ENCODE results near the gene RGSL1.

Gene RGSL1

DNA sequence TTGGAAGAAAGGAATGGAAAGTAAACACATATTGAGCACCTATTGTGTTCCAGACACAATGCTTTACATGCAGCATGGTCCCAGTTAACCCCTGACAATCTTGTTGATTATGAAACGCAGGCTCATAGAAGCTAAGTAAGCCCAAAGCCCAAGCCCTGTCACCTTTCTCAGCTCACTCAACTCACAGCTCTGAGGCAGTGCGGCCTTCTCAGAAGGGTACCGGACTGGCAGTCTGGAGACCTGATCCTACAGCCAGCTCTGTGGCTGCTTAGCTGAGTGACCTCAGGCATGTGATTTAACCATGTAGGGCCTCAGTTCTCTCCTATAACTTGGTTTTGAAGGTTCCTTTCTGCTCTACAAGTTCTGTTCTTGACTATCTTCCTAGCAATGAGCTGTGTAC, 139.6 kb downstream of the RGSL1 start:
- TF ChIP-seq POLR2A (IDR thresholded peaks at IDR 0.05; ENCODE audit: low read depth, low read length) (no peak), POLR2AphosphoS5 (IDR thresholded peaks at IDR 0.05; ENCODE audit: low read depth, low read length) (no peak), SPI1 (IDR thresholded peaks at IDR 0.05; ENCODE audit: low read depth, low read length) (no peak), POU2F2 (IDR thresholded peaks at IDR 0.05; ENCODE audit: low read depth, low read length) (no peak), PAX5 (IDR thresholded peaks at IDR 0.05; ENCODE audit: insufficient read depth, low read length, severe bottlenecking) (no peak)
- no peak for FAIRE-seq

DNA sequence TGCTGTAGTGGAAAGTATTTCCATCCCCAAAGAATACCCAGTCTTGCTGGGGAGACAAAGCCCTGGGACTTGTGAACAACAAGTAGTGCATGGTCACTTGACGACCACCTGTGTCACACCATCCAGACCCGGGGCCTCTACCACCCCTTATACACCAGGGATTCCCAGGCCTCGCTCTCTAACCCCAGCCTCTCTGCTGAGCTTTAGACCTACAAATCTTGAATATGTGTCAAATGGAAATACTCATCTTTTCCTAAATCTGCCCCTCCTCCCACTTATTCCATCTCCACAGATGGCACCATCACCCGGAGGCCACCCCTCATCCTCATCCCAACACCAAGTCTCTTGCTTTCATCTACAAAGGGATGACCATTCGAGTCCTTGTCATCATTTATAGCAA, 140.0 kb downstream of the RGSL1 start:
- TF ChIP-seq POLR2AphosphoS5 (IDR thresholded peaks at IDR 0.05; ENCODE audit: low read depth, low read length): no peak
- no peak for TF ChIP-seq TAF1 (IDR thresholded peaks at IDR 0.05; ENCODE audit: low read depth, low read length)
- no peak for TF ChIP-seq POU2F2 (IDR thresholded peaks at IDR 0.05; ENCODE audit: low read depth, low read length)
- TF ChIP-seq POLR2A (IDR thresholded peaks at IDR 0.05; ENCODE audit: low read depth, low read length): no peak
- no peak for TF ChIP-seq PAX5 (IDR thresholded peaks at IDR 0.05; ENCODE audit: insufficient read depth, low read length, severe bottlenecking)
- no peak for TF ChIP-seq SPI1 (IDR thresholded peaks at IDR 0.05; ENCODE audit: low read depth, low read length)
- DNase-seq (ENCODE audit: insufficient read length, low spot score): no peak
- no peak for FAIRE-seq

More for the DNA sequence above, 139.6 kb downstream of the RGSL1 start:
- no peak for DNase-seq (ENCODE audit: insufficient read length, low spot score)

DNA sequence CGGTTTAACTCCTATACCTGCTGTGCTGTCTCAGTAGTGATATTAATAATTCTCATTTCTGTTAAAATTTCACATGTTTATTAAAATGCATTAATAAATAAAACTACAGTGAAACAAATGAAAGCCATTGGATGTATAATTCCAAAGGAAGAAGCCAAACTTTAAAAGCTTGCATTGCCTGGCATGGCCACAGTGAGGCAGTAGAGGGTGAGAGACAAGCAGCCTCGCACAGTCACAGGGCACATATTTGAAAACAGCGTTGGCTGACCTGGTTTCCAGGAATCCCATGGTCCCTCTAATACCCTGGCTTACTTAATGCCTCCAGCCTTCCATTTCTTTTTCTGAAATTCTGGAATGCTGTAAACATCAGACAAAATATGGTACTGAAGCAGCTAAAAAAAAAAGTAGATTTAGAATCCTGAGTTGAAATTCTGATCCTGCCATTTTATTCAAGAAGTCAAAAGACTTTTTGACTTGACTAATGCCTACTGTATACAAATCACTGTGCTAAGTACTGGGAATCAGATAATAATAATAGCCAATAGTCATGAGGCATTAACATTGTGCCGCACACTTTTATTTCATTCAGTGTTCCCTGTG, 145.8 kb downstream of the RGSL1 start:
- DNase-seq (ENCODE audit: insufficient read length, low spot score): no peak
- TF ChIP-seq POU2F2 (IDR thresholded peaks at IDR 0.05; ENCODE audit: low read depth, low read length) (no peak), SPI1 (IDR thresholded peaks at IDR 0.05; ENCODE audit: low read depth, low read length) (no peak), PAX5 (IDR thresholded peaks at IDR 0.05; ENCODE audit: insufficient read depth, low read length, severe bottlenecking) (no peak), POLR2A (IDR thresholded peaks at IDR 0.05; ENCODE audit: low read depth, low read length) (no peak), TAF1 (IDR thresholded peaks at IDR 0.05; ENCODE audit: low read depth, low read length) (no peak), POLR2AphosphoS5 (IDR thresholded peaks at IDR 0.05; ENCODE audit: low read depth, low read length) (no peak)
- peak; percentile 79 for FAIRE-seq

DNA sequence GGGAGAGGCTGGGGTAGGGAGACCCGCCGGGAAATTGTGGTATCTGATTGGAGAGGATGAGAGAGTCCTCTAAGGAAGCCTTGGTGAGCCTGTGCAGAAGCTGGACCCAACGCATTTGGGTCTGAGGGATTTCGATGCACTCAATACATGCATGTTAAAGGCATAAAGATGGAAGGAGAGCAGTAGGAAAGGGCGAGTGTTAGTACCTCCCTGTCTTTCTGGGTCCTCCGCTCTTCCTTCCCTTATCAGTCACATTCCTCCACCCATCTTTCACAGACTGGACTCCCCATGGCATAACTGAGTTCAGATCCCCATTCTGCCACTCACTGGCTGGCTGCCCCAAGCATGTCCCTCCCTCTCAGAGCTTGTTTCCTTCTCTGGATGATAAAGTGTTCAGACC, 147.0 kb downstream of the RGSL1 start:
- DNase-seq (ENCODE audit: insufficient read length, low spot score) (no peak), FAIRE-seq (no peak)
- TF ChIP-seq TAF1 (IDR thresholded peaks at IDR 0.05; ENCODE audit: low read depth, low read length): no peak
- TF ChIP-seq SPI1 (IDR thresholded peaks at IDR 0.05; ENCODE audit: low read depth, low read length): no peak
- TF ChIP-seq POU2F2 (IDR thresholded peaks at IDR 0.05; ENCODE audit: low read depth, low read length): no peak

DNA sequence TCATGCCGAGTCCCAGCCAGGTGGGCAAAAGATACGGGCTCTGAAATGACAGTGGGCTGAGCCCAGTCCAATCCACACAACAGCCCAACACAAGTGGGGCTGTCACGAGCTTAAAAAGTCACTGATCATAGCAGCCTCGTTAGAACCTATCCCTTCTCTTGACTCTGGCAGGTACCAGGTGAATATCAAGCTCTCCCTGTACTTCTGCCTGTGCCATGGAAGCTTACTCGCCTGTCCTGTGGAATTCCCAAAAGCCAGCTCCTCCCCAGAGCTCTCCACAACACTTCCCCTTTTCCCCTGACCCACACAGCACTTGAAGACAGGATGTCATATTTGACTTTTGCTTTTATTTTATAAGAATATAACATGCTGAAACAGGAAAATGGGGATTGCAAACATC, 148.3 kb downstream of the RGSL1 start:
- no peak for TF ChIP-seq POU2F2 (IDR thresholded peaks at IDR 0.05; ENCODE audit: low read depth, low read length)
- TF ChIP-seq POLR2A (IDR thresholded peaks at IDR 0.05; ENCODE audit: low read depth, low read length): peak; percentile 23; the same call in 1 of the 2 replicates
- TF ChIP-seq SPI1 (IDR thresholded peaks at IDR 0.05; ENCODE audit: low read depth, low read length): peak; percentile 60
- TF ChIP-seq PAX5 (IDR thresholded peaks at IDR 0.05; ENCODE audit: insufficient read depth, low read length, severe bottlenecking): no peak
- no peak for FAIRE-seq
- no peak for DNase-seq (ENCODE audit: insufficient read length, low spot score)

DNA sequence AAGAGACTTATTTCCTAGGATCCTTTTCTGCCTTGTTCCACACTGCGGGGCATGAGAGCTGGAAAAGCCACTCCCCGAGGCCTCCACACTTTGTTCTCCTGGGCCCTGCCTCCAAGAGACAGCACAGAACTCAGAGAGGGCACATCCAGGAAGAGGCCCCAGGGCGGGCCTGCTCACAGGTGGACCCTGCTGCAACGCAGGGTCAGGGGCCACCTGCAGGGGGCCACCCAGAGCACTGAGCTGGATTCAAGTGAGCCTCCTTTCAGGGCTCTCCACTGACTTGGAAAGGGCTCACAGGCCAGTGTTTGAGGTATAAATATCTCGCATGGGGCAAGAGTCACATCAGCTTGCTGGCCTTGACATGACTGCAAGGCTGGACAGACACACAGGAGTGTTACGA, 149.4 kb downstream of the RGSL1 start:
- DNase-seq (ENCODE audit: insufficient read length, low spot score) (no peak), FAIRE-seq (no peak)
- TF ChIP-seq POLR2AphosphoS5 (IDR thresholded peaks at IDR 0.05; ENCODE audit: low read depth, low read length) (peak; percentile 4; the same call in 1 of the 2 replicates), TAF1 (IDR thresholded peaks at IDR 0.05; ENCODE audit: low read depth, low read length) (no peak)

DNA sequence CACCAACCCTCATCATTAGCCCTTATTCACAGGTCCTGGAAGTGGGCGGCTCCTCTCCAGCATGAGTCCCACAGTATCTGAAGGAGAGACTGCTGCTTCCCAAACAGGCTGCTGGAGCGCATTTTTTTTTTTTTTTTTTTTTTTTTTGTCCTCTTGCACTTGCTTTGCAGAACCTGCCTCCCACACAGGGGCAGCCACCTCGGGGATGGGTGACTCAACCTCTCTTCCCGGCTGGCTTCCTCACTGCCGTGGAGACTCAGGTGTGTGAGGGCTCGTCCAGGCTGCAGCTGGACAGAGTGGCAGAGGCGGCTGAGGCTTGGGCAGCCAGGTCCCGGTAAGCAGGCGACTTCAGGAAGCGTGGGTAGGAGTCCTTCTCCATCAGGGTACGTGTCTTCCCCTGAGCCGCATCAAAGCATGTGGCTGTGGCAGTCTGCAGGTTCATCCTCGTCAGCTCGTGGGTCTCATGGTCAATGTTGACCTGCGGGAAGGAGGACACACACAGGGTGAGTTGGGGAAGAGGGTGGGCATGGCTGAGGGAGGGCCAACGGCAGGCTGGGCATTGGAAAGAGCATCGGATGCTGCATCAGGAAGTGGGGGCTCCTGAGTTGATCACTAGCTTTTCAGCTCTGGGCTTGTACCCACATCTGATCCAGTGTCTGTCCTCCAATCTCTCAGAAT, 150.2 kb downstream of the RGSL1 start:
- FAIRE-seq (no peak), DNase-seq (ENCODE audit: insufficient read length, low spot score) (no peak)
- no peak for TF ChIP-seq POLR2A (IDR thresholded peaks at IDR 0.05; ENCODE audit: low read depth, low read length)
- no peak for TF ChIP-seq POU2F2 (IDR thresholded peaks at IDR 0.05; ENCODE audit: low read depth, low read length)
- TF ChIP-seq SPI1 (IDR thresholded peaks at IDR 0.05; ENCODE audit: low read depth, low read length): no peak
- no peak for TF ChIP-seq POLR2AphosphoS5 (IDR thresholded peaks at IDR 0.05; ENCODE audit: low read depth, low read length)
- no peak for TF ChIP-seq PAX5 (IDR thresholded peaks at IDR 0.05; ENCODE audit: insufficient read depth, low read length, severe bottlenecking)
- no peak for TF ChIP-seq TAF1 (IDR thresholded peaks at IDR 0.05; ENCODE audit: low read depth, low read length)

DNA sequence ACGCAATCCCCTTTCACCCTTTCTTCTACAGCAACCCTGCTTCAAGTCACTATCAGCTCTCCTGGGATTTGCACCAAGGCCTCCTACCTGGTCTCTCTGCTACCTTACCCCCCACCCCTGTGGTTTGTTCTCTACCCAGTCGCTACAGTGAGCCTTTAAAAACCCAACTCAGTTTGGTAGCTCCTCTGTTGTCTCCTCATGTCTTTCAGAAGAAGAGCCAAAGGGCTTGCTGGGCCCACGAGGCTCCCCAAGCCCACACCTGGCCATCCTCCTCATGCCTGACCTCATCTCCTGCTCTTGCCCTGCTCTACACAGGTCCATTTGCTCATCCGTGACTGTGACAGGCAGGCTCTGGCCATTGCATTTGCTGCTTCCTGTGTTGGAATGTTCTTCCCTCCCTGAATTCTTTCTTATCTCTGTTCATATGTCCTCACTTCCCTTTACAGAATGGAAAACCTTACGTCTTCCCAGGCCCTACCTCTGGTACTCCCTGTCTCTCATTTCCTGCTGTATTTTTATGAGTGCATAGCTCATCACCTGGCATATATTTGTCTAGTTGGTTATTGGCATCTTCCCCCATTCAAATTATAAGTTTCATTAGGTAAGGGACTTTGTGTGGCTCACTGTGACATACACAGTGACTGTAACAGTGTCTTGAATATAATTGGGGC, 150.9 kb downstream of the RGSL1 start:
- FAIRE-seq (no peak), DNase-seq (ENCODE audit: insufficient read length, low spot score) (no peak)
- TF ChIP-seq POLR2AphosphoS5 (IDR thresholded peaks at IDR 0.05; ENCODE audit: low read depth, low read length): peak; percentile 9; the same call in 1 of the 2 replicates
- TF ChIP-seq POLR2A (IDR thresholded peaks at IDR 0.05; ENCODE audit: low read depth, low read length): no peak
- no peak for TF ChIP-seq SPI1 (IDR thresholded peaks at IDR 0.05; ENCODE audit: low read depth, low read length)
- no peak for TF ChIP-seq POU2F2 (IDR thresholded peaks at IDR 0.05; ENCODE audit: low read depth, low read length)

DNA sequence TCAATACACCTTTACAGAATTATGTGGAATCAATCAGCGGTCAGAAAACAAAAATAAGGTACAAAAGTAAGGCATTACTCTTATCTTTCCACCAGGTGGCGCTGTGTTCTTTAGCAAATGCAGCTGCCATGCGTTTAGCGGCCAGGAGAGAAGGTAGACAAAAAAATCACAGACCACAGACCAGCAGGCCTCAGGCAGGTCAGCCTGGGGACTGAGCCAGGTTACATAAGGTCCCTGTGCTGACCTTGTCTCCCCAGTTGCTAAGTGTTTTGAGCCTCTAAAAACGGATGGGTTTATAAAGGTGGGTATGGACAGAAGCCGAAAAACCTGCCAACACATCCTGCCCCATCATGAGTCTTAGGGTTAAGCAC, 151.5 kb downstream of the RGSL1 start:
- FAIRE-seq (peak; percentile 82), DNase-seq (ENCODE audit: insufficient read length, low spot score) (no peak)
- no peak for TF ChIP-seq SPI1 (IDR thresholded peaks at IDR 0.05; ENCODE audit: low read depth, low read length)
- TF ChIP-seq PAX5 (IDR thresholded peaks at IDR 0.05; ENCODE audit: insufficient read depth, low read length, severe bottlenecking): no peak
- no peak for TF ChIP-seq POLR2AphosphoS5 (IDR thresholded peaks at IDR 0.05; ENCODE audit: low read depth, low read length)
- TF ChIP-seq POLR2A (IDR thresholded peaks at IDR 0.05; ENCODE audit: low read depth, low read length): no peak
- TF ChIP-seq TAF1 (IDR thresholded peaks at IDR 0.05; ENCODE audit: low read depth, low read length): no peak
- no peak for TF ChIP-seq POU2F2 (IDR thresholded peaks at IDR 0.05; ENCODE audit: low read depth, low read length)

DNA sequence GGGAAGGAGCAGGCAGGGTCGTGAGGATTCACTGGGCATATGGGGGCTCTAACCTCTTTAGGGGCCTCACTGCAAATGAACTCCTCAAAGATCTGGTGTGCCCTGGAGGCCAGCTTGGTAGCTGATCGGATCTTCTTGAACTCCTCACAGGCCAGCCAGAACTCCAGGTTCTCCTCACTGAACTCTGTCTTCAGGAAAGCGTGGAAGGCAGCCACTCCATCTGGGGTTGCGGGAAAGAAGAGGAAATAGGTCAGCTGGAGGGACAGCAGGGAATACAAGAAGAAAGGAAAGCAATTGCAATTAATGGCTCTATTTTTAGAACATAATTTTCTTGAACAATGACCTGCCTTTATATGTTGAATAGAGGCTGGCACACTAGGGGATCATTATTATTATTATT, 152.0 kb downstream of the RGSL1 start:
- DNase-seq (ENCODE audit: insufficient read length, low spot score) (no peak), FAIRE-seq (no peak)
- no peak for TF ChIP-seq PAX5 (IDR thresholded peaks at IDR 0.05; ENCODE audit: insufficient read depth, low read length, severe bottlenecking)
- no peak for TF ChIP-seq POLR2AphosphoS5 (IDR thresholded peaks at IDR 0.05; ENCODE audit: low read depth, low read length)
- TF ChIP-seq TAF1 (IDR thresholded peaks at IDR 0.05; ENCODE audit: low read depth, low read length): no peak
- no peak for TF ChIP-seq POU2F2 (IDR thresholded peaks at IDR 0.05; ENCODE audit: low read depth, low read length)
- no peak for TF ChIP-seq POLR2A (IDR thresholded peaks at IDR 0.05; ENCODE audit: low read depth, low read length)
- no peak for TF ChIP-seq SPI1 (IDR thresholded peaks at IDR 0.05; ENCODE audit: low read depth, low read length)
